PC-9 (cell line): ENCODE measurements around the gene DCUN1D1.

Experiments used
- EZH2 ChIP-seq: fragments of 200-600 bp; sonication (generic); IDR thresholded peaks from 2 replicates; pipeline ENCODE4 v1.8.0; 2017; ENCODE audit warnings: antibody characterized with exemption, low read depth
- TF ChIP-seq, protein P1 (sequence below): fragments of 200-600 bp; sonication (generic); conservative IDR thresholded peaks from 2 replicates; pipeline ENCODE4 v1.6.1; 2017; ENCODE audit warnings: mixed run types, antibody characterized with exemption, mild to moderate bottlenecking, moderate library complexity

DNA sequence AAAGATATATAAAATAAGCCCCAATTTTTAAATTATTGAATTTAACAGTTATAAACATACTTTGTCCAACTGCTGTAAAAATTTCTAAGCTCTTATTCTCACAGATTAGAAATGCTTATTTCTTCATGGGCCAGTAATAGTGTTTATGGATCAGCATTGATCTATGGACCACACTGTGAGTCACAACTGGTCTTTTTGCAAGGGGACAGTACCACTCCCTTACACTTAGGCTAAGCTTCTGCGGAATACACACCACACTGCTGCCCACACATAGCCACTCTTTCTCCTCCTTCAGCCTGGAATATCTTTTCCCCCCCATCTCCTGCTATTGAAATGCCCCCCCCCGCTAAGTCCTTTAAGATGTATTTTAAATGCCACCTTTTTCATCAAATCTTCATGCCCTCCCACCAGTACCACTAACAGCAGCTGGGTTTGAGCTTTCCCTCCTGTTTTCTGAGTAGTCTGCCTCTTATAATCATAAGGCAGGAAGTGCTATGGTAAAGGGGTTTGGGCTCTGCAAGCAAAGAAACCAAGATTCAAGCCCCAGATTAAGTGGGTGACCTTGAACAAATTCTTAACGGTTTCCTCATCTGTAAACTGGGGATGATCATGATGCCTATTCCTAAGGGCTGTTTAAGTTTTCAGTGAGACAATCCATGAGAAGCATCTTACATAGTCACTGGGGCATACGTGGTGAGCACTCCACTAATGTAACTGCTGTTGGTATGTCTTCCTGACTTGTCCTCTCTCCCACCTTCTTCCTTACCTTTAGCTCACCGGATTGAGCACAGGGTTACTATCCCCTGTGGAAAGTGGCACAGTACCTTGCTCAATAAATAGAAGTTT is 69.2 kb downstream of the DCUN1D1 start:
- TF ChIP-seq, protein P1, sequence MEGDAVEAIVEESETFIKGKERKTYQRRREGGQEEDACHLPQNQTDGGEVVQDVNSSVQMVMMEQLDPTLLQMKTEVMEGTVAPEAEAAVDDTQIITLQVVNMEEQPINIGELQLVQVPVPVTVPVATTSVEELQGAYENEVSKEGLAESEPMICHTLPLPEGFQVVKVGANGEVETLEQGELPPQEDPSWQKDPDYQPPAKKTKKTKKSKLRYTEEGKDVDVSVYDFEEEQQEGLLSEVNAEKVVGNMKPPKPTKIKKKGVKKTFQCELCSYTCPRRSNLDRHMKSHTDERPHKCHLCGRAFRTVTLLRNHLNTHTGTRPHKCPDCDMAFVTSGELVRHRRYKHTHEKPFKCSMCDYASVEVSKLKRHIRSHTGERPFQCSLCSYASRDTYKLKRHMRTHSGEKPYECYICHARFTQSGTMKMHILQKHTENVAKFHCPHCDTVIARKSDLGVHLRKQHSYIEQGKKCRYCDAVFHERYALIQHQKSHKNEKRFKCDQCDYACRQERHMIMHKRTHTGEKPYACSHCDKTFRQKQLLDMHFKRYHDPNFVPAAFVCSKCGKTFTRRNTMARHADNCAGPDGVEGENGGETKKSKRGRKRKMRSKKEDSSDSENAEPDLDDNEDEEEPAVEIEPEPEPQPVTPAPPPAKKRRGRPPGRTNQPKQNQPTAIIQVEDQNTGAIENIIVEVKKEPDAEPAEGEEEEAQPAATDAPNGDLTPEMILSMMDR = no peak
- no peak for TF ChIP-seq EZH2
